DMS 273 (cell line): ENCODE data around the gene DHRS7.

ENCODE experiments used
- DNase-seq: peaks from one replicate; lab custom pipeline; 2025; ENCODE audit not compliant: unreplicated experiment; lab: John Stamatoyannopoulos, UW

Gene DHRS7

DNA sequence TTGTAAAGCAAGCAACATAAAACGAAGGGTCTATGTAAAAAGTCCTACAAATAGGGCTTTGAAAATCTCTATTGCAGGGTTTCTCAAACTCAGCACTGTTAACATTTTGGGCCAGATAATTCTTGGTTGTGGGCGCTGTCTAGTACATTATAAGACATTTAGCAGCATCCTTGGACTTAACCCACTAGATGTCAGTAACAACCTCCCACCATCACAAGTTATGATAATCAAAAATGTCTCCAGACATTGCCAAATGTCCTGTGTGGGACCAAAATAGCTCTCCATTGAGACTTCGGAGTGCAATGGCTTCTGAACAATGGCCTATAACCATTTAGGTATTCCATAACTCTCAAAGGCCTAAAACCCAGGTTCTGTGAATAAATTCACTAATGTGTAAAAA, 22.9 kb upstream of the DHRS7 start:
- DNase-seq, result peak; percentile 26

DNA sequence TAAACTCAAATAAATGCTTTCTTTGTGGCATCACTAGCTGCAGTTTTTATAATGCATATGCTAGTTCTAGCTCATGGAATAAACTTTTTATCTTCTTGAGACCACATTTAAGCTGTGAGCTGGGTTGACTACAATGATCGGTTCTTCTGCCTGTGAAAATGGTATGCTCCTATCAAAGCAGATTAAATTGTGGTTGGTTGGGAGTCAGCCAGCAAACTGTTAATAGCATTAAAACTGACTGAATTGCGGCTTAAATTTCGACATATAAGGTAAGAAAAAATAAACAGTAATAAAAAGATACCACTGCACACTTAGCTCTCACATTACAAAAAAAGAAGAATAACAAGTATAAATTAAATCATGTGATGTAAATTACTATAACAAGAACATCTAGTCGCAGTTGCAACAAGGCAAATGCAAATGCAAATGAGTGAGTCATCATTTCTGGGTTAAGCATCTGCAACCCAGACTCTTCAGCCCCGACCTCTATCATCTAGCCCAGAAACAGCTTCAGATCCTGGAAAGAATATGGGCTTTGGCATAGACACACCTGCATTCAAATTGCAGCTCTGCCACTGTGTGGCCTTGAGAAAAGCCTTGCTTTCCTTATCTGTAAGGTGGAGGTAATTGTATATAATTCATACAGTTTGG, 19.8 kb upstream of the DHRS7 start:
- DNase-seq, result peak; percentile 54

GRCh38 chr14:60184146-60184904, 19.1 kb upstream of the DHRS7 start:
- peak; percentile 88 for DNase-seq

- DNase-seq, result peak; percentile 35
Observed at GRCh38 chr14:60183741-60184140, 18.5 kb upstream of the DHRS7 start.

DNA sequence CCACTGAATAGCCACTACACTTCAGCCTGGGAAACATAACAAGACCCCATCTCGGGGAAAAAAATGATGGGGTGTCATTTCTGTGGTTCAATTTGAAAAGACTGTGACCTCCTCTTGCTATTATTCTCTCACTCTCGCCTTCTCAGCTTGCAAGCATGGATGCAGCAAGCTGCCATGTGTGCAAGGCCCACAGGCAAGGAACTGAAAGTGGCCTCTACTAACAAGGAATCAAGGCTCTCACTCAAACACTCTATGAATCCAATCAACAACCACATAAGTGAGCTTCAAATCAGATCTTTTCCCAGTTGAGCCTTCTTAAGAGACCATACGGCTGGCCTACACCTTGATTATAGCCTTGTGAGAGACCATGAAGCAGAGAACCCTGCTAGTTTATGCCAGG, 17.9 kb upstream of the DHRS7 start:
- no peak for DNase-seq

- peak; percentile 7 for DNase-seq
Observed at GRCh38 chr14:60179431-60179869, 14.3 kb upstream of the DHRS7 start.

DNA sequence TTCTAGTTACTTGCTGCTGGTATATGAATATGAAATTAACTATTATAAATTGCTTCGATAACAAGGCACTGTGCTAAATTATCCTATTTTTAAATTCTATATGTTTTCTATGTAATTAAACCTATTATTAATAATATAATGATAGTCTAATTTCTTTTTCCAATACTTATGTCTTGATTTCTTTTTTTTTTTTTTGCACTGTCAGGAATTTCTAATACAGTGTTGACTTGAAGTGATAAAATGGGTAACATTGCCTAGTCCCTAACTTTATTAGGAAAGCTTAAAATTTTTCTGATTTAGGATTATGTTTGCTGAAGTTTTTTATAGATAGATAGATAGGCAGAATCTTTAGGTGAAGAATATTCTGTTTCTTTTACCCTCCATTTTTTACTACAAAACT, 13.6 kb upstream of the DHRS7 start:
- DNase-seq, result no peak

DNA sequence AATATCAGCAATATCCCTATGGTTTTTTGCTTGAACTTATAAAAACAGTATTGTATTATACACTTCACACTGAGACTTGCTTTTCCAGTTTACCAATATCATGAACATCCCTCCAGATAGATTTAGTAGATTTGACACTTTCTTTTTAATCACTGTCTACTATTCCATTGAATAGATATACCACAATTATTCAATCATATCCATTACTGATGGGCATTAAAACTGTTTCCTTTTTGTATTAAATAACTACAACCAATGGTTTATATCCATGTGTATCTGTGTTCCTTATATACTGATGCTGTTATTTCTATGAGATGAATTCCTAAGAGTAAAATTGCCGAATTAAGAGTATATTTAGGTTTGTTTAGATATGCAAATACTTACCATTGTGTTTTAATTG, 13.0 kb upstream of the DHRS7 start:
- DNase-seq, result no peak

- no peak for DNase-seq
Observed at GRCh38 chr14:60175255-60175902, 10.2 kb upstream of the DHRS7 start.

- DNase-seq, result no peak
Observed at GRCh38 chr14:60174352-60175254, 9.4 kb upstream of the DHRS7 start.

DNA sequence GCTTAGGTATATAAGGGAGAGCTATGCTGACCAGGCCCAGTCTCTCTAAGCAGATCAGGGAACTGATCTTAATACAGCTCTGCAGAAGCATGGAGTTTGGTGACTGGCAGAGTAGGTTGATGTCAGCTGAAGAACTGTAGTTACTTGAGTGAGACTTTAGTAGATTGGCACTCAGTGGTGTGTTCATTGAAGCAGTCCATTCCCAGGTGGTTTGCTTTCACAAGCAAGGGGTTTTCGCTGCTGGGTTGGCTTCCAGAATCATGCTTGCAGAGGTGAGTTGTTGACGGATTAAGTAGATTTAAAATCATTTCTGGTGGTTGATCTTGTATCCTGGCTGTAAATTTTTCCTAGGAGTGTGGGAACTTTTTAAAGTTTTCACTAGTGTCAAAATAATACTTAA, 6.5 kb upstream of the DHRS7 start:
- DNase-seq, result no peak

GRCh38 chr14:60170948-60171347, 5.8 kb upstream of the DHRS7 start:
- DNase-seq, result no peak

GRCh38 chr14:60169722-60170121, 4.5 kb upstream of the DHRS7 start:
- DNase-seq, result no peak

GRCh38 chr14:60166142-60166541, 944 bp upstream of the DHRS7 start:
- peak; percentile 12 for DNase-seq

DNA sequence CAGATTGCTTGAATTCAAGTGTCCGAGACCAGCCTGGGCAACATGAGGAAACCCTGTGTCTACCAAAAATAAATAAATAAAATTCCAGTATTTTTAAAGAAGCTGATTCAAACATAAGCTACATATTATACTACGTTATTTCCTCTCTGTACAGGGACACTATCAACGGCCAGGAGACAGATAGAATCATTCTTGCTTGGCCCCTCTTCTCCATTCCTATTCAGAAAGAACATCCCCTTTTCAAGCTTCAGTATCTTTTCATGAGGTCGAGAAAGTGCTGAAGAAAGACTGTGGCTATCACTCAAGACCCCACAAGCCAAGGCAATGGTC, 314 bp upstream of the DHRS7 start:
- no peak for DNase-seq

DNA sequence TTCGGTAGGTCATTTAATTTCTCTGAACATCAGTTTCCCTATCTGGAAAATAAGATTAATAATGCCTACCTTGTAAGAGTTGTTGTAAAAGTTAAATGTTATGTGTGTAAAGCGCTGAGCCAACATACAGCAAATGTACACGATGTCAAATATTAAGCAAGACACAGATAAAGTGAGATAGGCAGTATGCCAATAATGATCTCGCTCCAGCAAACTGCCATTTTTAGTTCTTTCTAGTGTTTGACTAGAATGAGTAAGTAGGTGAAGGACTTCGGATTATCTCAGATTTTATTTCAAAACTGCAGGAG, 840 bp downstream of the DHRS7 start:
- no peak for DNase-seq

- DNase-seq, result peak; percentile 14
Observed at GRCh38 chr14:60163693-60164092, 1.5 kb downstream of the DHRS7 start.

DNA sequence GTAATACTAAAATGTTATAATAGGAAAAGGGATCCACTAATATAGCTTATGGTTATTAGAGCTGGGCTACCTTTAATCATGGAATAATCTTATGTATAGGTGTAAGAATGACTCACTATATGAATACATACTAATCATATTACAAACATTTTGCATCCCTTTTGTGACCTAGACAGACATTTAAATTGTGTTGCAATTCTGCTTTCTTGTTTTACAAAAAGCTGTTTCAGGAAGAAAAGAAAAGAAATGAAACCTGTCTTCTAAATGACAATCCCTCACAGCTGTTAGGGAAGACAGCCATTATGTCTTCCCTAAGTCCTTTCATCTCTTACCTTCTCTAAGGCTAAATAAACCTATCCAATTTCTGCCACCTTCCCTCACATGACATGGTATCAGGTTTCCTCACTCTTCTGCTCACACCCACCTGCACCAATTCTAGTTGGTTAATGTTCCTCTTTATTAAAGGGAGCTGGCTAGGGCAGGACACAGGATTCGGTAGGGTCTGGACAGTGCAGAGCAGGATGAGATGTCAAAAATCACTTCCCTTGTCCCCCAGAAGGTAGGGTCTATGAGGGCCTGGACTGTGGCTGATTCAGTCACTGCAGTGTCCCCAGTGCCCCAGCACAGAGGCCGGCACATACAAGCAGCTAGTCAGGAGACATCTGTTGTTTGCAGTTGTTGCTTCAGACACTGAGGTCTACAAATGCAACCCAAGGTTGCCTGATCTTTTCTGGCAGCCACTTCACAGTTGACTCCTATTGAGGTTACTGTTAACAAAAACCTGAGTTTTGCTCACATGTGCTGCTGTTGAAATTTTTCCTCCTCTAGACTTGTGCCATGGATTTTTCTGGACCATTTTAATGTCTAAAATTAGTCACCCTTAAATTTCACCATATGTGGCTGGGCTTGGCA, 3.7 kb downstream of the DHRS7 start:
- DNase-seq, result peak; percentile 73

- DNase-seq, result no peak
Observed at GRCh38 chr14:60160422-60160821, 4.8 kb downstream of the DHRS7 start.

DNA sequence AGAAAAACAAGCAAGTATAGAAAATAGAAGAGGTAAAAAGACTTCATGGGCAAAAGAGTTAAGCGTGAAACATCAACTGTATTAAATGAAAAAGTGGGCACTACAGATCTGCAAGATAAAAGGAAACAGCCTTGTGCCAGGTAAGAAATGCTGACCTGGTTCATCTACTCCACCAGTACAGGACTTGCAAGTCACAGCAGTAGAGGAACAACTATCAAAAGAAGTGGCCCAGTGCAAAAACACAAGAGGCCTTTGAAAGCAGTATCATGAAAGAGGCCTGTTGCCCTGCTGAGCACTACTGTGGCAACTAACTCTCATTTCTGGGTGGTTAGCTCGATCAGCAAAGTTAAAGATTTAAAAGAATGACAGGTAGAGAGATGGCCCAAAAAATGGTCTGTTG, 10.5 kb downstream of the DHRS7 start:
- DNase-seq, result no peak
